ENCODE results near the gene PHACTR1.

DNA sequence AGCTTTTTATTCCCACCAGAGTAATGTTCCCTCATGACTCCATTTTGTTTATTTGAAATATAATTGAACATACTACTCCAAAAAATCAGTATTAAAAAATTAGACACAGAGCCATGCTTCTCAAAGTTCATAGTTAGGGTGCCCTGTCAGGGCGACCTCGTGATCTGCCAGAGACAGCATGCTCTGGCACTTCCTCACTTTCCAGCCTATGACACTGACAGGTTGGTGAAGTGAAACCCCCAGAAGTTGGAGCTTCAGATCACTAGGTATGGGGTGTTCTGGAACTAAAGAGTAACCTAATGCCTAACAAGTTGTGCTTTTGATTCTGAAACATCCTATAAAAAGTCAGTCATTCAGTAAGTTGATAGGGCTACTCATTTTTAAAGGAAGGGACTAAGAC, 518.8 kb downstream of the PHACTR1 start:
- TF ChIP-seq, protein P1, sequence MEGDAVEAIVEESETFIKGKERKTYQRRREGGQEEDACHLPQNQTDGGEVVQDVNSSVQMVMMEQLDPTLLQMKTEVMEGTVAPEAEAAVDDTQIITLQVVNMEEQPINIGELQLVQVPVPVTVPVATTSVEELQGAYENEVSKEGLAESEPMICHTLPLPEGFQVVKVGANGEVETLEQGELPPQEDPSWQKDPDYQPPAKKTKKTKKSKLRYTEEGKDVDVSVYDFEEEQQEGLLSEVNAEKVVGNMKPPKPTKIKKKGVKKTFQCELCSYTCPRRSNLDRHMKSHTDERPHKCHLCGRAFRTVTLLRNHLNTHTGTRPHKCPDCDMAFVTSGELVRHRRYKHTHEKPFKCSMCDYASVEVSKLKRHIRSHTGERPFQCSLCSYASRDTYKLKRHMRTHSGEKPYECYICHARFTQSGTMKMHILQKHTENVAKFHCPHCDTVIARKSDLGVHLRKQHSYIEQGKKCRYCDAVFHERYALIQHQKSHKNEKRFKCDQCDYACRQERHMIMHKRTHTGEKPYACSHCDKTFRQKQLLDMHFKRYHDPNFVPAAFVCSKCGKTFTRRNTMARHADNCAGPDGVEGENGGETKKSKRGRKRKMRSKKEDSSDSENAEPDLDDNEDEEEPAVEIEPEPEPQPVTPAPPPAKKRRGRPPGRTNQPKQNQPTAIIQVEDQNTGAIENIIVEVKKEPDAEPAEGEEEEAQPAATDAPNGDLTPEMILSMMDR (IDR thresholded peaks at IDR 0.05; ENCODE audit: insufficient read depth, low read depth, low read length): no peak
- no peak for TF ChIP-seq EZH2 (IDR thresholded peaks at IDR 0.05; ENCODE audit: insufficient read depth, low read length)

All from astrocyte (in vitro differentiated cells and primary cell).